SK-N-SH (cell line): ENCODE measurements around the gene SNIP1. TPM values are rescaled to one million over a fixed set of nuclear protein-coding genes. Genes with fewer than 3 reads are reported as not detected.

Source experiments
- CTCF ChIA-PET: fragments of 300-600, 350-600 bp; formaldehyde crosslinking; extraction: SDS; loops from one replicate; lab custom pipeline; 2021; lab: Yijun Ruan, JAX
- POLR2A ChIA-PET: fragments of 350-600 bp; sonication (Branson Sonifier 250); formaldehyde crosslinking; extraction: SDS; loops from one replicate; lab custom pipeline; 2020; ENCODE audit warnings: antibody characterized with exemption, inconsistent platforms; lab: Yijun Ruan, JAX
- DNase-seq: peaks from one replicate; pipeline ENCODE4 v3.0.0; 2012
- H2AFZ ChIP-seq: fragments of 200-600 bp; sonication (generic); 2 replicates; pipeline ENCODE4 v1.8.1; 2016; ENCODE audit warnings: antibody characterized with exemption, mild to moderate bottlenecking, low read depth
- H3F3A ChIP-seq: fragments of 200-600 bp; sonication (generic); replicated peaks from 2 replicates; pipeline ENCODE3; 2016; ENCODE audit warnings: antibody characterized with exemption, mild to moderate bottlenecking; ENCODE audit not compliant: insufficient read depth
- H3K27ac ChIP-seq, 2 experiments: fragments of 200-500 bp in 1 of 2; fragments of 200-600 bp in 1 of 2; sonication (Bioruptor generic) in 1 of 2; sonication (generic), shearing (Covaris generic) in 1 of 2; 2 replicates each; pipeline versions ENCODE4 v1.5.1 to v1.6.1; 2014 to 2016; ENCODE audit warnings: low read depth in 2 of 2, inconsistent platforms in 1 of 2, low read length in 1 of 2, mild to moderate bottlenecking in 1 of 2, mixed read lengths in 1 of 2
- H3K27me3 ChIP-seq: fragments of 200-600 bp; sonication (generic), shearing (Covaris generic); 2 replicates; pipeline ENCODE4 v1.6.1; 2016; ENCODE audit warnings: mixed run types; ENCODE audit not compliant: insufficient read depth
- H3K36me3 ChIP-seq, 2 experiments: fragments of 200-500 bp in 1 of 2; fragments of 200-600 bp in 1 of 2; sonication (Bioruptor generic) in 1 of 2; sonication (generic) in 1 of 2; replicated peaks in 1 of 2; 2 replicates each; pipeline versions ENCODE3 to v1.5.1; 2014 to 2016; ENCODE audit warnings: low read length in 1 of 2, mild to moderate bottlenecking in 1 of 2; ENCODE audit not compliant: insufficient read depth in 2 of 2, control insufficient read depth in 1 of 2
- H3K4me1 ChIP-seq, 2 experiments: fragments of 200-500 bp in 1 of 2; fragments of 200-600 bp in 1 of 2; sonication (Bioruptor generic) in 1 of 2; sonication (generic), shearing (Covaris generic) in 1 of 2; 2 replicates each; pipeline versions ENCODE4 v1.5.1 to v1.6.1; 2014 to 2016; ENCODE audit warnings: low read depth in 1 of 2, low read length in 1 of 2, mixed run types in 1 of 2; ENCODE audit not compliant: insufficient read depth in 2 of 2, control insufficient read depth in 1 of 2
- H3K4me2 ChIP-seq: fragments of 200-600 bp; sonication (generic), shearing (Covaris generic); 2 replicates; pipeline ENCODE4 v1.6.1; 2017; ENCODE audit warnings: mixed run types
- H3K4me3 ChIP-seq, 2 experiments: fragments of 200-500 bp in 1 of 2; fragments of 200-600 bp in 1 of 2; sonication (Bioruptor generic) in 1 of 2; sonication (generic), shearing (Covaris generic) in 1 of 2; 2 replicates each; pipeline versions ENCODE4 v1.5.1 to v1.8.1; 2014 to 2016; ENCODE audit warnings: low read depth in 2 of 2, inconsistent platforms in 1 of 2, low read length in 1 of 2, mild to moderate bottlenecking in 1 of 2, mixed read lengths in 1 of 2, moderate library complexity in 1 of 2
- H3K79me2 ChIP-seq: fragments of 200-600 bp; sonication (generic); 2 replicates; pipeline ENCODE4 v1.8.1; 2017; ENCODE audit warnings: mild to moderate bottlenecking; ENCODE audit not compliant: insufficient read depth
- H3K9ac ChIP-seq: fragments of 200-600 bp; sonication (generic); 2 replicates; pipeline ENCODE4 v1.6.1; 2017; ENCODE audit warnings: mixed run types
- H3K9me2 ChIP-seq: fragments of 200-600 bp; sonication (generic); 2 replicates; pipeline ENCODE4 v1.6.1; 2017; ENCODE audit warnings: mixed run types
- H3K9me3 ChIP-seq: fragments of 200-600 bp; sonication (generic); 2 replicates; pipeline ENCODE4 v1.6.1; 2017; ENCODE audit warnings: mixed run types, mild to moderate bottlenecking, moderate library complexity
- H4K20me1 ChIP-seq: fragments of 200-600 bp; sonication (generic); 2 replicates; pipeline ENCODE4 v1.6.1; 2017; ENCODE audit warnings: mild to moderate bottlenecking, mixed run types; ENCODE audit not compliant: insufficient read depth
- CTCF ChIP-seq: fragments of 200-600 bp; sonication (generic); IDR thresholded peaks from 2 replicates; pipeline ENCODE4 v1.6.1; 2017; ENCODE audit warnings: antibody characterized with exemption, mild to moderate bottlenecking, moderate library complexity
- EP300 ChIP-seq, 2 experiments: IDR thresholded peaks; 2 replicates each; pipeline versions ENCODE4 v1.4.0 to v1.6.1; 2012; ENCODE audit warnings: borderline replicate concordance in 1 of 2, low read depth in 1 of 2, low read length in 1 of 2
- FOSL2 ChIP-seq: IDR thresholded peaks from 2 replicates; pipeline ENCODE4 v1.4.0; 2012; ENCODE audit warnings: low read depth, mild to moderate bottlenecking, moderate library complexity, borderline replicate concordance
- FOXJ3 ChIP-seq: sonication (generic); formaldehyde crosslinking; IDR thresholded peaks from 2 replicates; pipeline ENCODE4 v1.5.1; 2020; ENCODE audit warnings: mild to moderate bottlenecking, missing genetic modification reagents
- GABPA ChIP-seq: IDR thresholded peaks from 2 replicates; pipeline ENCODE4 v1.4.0; 2012; ENCODE audit warnings: low read depth, mild to moderate bottlenecking
- GATA2 ChIP-seq: sonication (generic); formaldehyde crosslinking; IDR thresholded peaks from 2 replicates; pipeline ENCODE4 v1.5.0; 2020; ENCODE audit warnings: mild to moderate bottlenecking, missing genetic modification reagents
- IRF3 ChIP-seq: fragments of 150-350 bp; IDR thresholded peaks from 2 replicates; pipeline ENCODE4 v1.6.1; 2016; ENCODE audit warnings: mild to moderate bottlenecking, low read depth, low read length
- MAX ChIP-seq: IDR thresholded peaks from 2 replicates; pipeline ENCODE4 v1.4.0; 2012; ENCODE audit warnings: low read depth
- MEF2A ChIP-seq: IDR thresholded peaks from 2 replicates; pipeline ENCODE4 v1.4.0; 2012; ENCODE audit warnings: low read depth, borderline replicate concordance
- MXI1 ChIP-seq: IDR thresholded peaks from 2 replicates; pipeline ENCODE4 v1.6.1; 2012; ENCODE audit warnings: mild to moderate bottlenecking, low read depth, low read length, improper control_type of control experiment
- NRF1 ChIP-seq: IDR thresholded peaks from 2 replicates; pipeline ENCODE4 v1.6.1; 2012; ENCODE audit warnings: low read depth, mild to moderate bottlenecking, low read length
- POLR2AphosphoS5 ChIP-seq: IDR thresholded peaks from 2 replicates; pipeline ENCODE4 v1.6.1; 2012; ENCODE audit warnings: low read depth, low read length
- REST ChIP-seq: IDR thresholded peaks from 2 replicates; pipeline ENCODE4 v1.6.1; 2012; ENCODE audit warnings: mild to moderate bottlenecking, low read depth, low read length, moderate library complexity
- RFX5 ChIP-seq: IDR thresholded peaks from 2 replicates; pipeline ENCODE4 v1.6.1; 2012; ENCODE audit warnings: mild to moderate bottlenecking, improper control_type of control experiment, low read length
- SIN3A ChIP-seq: IDR thresholded peaks from 2 replicates; pipeline ENCODE4 v1.6.1; 2012; ENCODE audit warnings: low read depth, mild to moderate bottlenecking, low read length, moderate library complexity, borderline replicate concordance
- TAF1 ChIP-seq: IDR thresholded peaks from 2 replicates; pipeline ENCODE4 v1.6.1; 2012; ENCODE audit warnings: low read depth, mild to moderate bottlenecking, low read length, moderate library complexity, borderline replicate concordance
- TCF12 ChIP-seq: IDR thresholded peaks from 2 replicates; pipeline ENCODE4 v1.4.0; 2012
- TEAD4 ChIP-seq: IDR thresholded peaks from 2 replicates; pipeline ENCODE4 v1.4.0; 2012; ENCODE audit warnings: mild to moderate bottlenecking, borderline replicate concordance; ENCODE audit not compliant: insufficient read depth
- USF2 ChIP-seq: fragments of 150-350 bp; IDR thresholded peaks from 2 replicates; pipeline ENCODE4 v1.6.1; 2017; ENCODE audit warnings: antibody characterized with exemption, low read length, low read depth, borderline replicate concordance
- ZBTB33 ChIP-seq: IDR thresholded peaks from 2 replicates; pipeline ENCODE4 v1.4.0; 2012; ENCODE audit warnings: low read depth, borderline replicate concordance
- WGBS: methylation state at CpG from one replicate; pipeline ENCODE4 v1.1.6; 2017; ENCODE audit warnings: low lambda C conversion rate; 5-methylcytosine and 5-hydroxymethylcytosine counted together
- polyA plus RNA-seq, 3 experiments: library from polyadenylated mRNA; depleted of rRNA; stranded (reverse); fragments of >200 nt; gene quantifications; 2 replicates each; pipeline ENCODE4 v1.2.3, GENCODE V29; 2012

SNIP1 gene
- 8.4 and 10.2 TPM in 2 replicates for polyA plus RNA-seq (2012; rRNA removed)
- polyA plus RNA-seq (2012; cell fraction: cytosol; rRNA removed), result 7.8 and 8.2 TPM in 2 replicates
- 17.1 and 23.1 TPM in 2 replicates for polyA plus RNA-seq (2012; cell fraction: nucleus; rRNA removed)

GRCh38 chr1:37553927-37554808 lies at the start of gene SNIP1:
Gene SNIP1, minus strand, starts transcription at chr1:37554293. Its CDS starts 64 bp downstream, at chr1:37554229.
- H3K4me3 ChIP-seq, result peak within 1 kb of the TSS; percentile 91 to 95
- H3F3A ChIP-seq, result peaks cover 12% of the 10 kb centered on the region
- peaks cover 49% of the 10 kb centered on the region for H3K79me2 ChIP-seq
- WGBS, result 31% methylated on average over 22 of the region's 54 CpGs
- peak within 1 kb of the TSS; percentile 84 for H3K4me2 ChIP-seq
- peak within 1 kb of the TSS; percentile 68; the same call in 1 of the 2 replicates for H2AFZ ChIP-seq
- no peaks in the 10 kb centered on the region for H3K9me3 ChIP-seq
- peaks cover 12% of the 10 kb centered on the region; the same call in 1 of the 2 replicates for H4K20me1 ChIP-seq
- peak; percentile 96 for DNase-seq
- POLR2A ChIA-PET, result no interaction called here
- peaks cover 10 to 23% of the 10 kb centered on the region in 2 experiments; a peak in 2 of 4 replicates for H3K4me1 ChIP-seq
- H3K9me2 ChIP-seq, result no peaks in the 10 kb centered on the region
- H3K9ac ChIP-seq, result peak within 1 kb of the TSS; percentile 94
- peak within 1 kb of the TSS; percentile 61 to 85; a peak in 3 of 4 replicates for H3K27ac ChIP-seq
- CTCF ChIA-PET, result interaction anchor here (1.0 to 1.1 kb wide), 3 partner anchors 39 to 241 kb away, joined by 3 to 5 read pairs (median 4); no protein-coding TSS in a partner anchor
- peaks cover 21 to 30% of the 10 kb centered on the region in 2 experiments for H3K36me3 ChIP-seq
- no peaks in the 10 kb centered on the region for H3K27me3 ChIP-seq
- TF ChIP-seq RFX5, result no peak
- peak; percentile 80 for TF ChIP-seq MXI1
- TF ChIP-seq TAF1, result peak; percentile 44; the same call in 1 of the 2 replicates
- TF ChIP-seq REST, result no peak
- TF ChIP-seq ZBTB33, result 0 out of 2 replicates have a peak, but pooled peaks have one; percentile 27
- peak; percentile 89 for TF ChIP-seq POLR2AphosphoS5
- no peak for TF ChIP-seq TEAD4
- peak; percentile 7; the same call in 1 of the 2 replicates for TF ChIP-seq TCF12
- no peak for TF ChIP-seq EP300 (IDR thresholded peaks at IDR 0.05; ENCODE audit: borderline replicate concordance in 1 of 2, low read depth in 1 of 2, low read length in 1 of 2)
- TF ChIP-seq MAX, result peak; percentile 95
- peak; percentile 38; the same call in 1 of the 2 replicates for TF ChIP-seq SIN3A
- no peak for TF ChIP-seq FOSL2
- no peak for TF ChIP-seq CTCF
- TF ChIP-seq GABPA, result peak; percentile 99
- no peak for TF ChIP-seq IRF3
- TF ChIP-seq FOXJ3 (CRISPR knock-in tag), result no peak
- TF ChIP-seq USF2, result peak; percentile 65; the same call in 1 of the 2 replicates
- no peak for TF ChIP-seq NRF1
- no peak for TF ChIP-seq GATA2
- TF ChIP-seq MEF2A, result no peak
